ENCODE results near the gene EBP. TPM values are rescaled to one million over a fixed set of nuclear protein-coding genes. Genes with fewer than 3 reads are reported as not detected.
"Not testable (repeated sequence)": the region's sequence is repeated elsewhere in the genome, so short reads cannot be mapped to it uniquely, and the experiment has no call there.

Gene EBP
- total RNA-seq, 2 experiments from 2014 or later, result 359 to 395 TPM

GRCh38 chrX:48519481-48519880, 2.1 kb upstream of the EBP start:
- H3K4me1 Mint-ChIP-seq, result peaks cover 35% of the 10 kb centered on the region
- DNase-seq, result not testable (repeated sequence)

DNA sequence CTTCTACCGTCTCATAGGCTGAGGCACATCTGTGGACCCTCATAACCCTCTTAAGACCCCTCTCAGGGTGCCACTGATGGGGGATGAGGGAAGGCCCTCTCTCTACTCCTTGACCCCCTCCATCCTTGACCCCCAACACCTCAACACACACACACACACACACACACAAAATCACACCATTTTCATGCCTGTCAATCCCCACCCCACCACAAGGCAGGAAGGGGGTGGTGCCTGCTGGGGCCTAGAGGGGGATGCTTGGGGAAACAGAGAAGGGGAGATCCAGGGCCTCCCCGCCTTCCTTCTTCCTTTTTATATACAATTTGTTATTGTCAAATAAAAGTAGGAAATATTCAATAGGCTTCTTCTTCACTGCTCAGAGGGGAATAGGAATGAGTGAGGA, 1.2 kb upstream of the EBP start:
- H3K4me3 Mint-ChIP-seq, result peak overlapping the region; percentile 93
- H3K27ac Mint-ChIP-seq, result peak overlapping the region; percentile 93
- no peaks in the 10 kb centered on the region for H3K9me3 Mint-ChIP-seq (ENCODE audit: low read depth)
- peak; percentile 65 for DNase-seq
- no peak for ATAC-seq
- peaks cover 40% of the 10 kb centered on the region for H3K4me1 Mint-ChIP-seq
- no peaks in the 10 kb centered on the region for H3K27me3 Mint-ChIP-seq
- CTCF ChIA-PET, result no interaction called here
- H3K36me3 Mint-ChIP-seq, result peaks cover 25% of the 10 kb centered on the region

More at GRCh38 chrX:48519481-48519880, 2.1 kb upstream of the EBP start:
- CTCF ChIA-PET; ATAC-seq; H3K4me3 Mint-ChIP-seq; H3K27me3 Mint-ChIP-seq; H3K9me3 Mint-ChIP-seq (ENCODE audit: low read depth): not testable (repeated sequence)
- H3K36me3 Mint-ChIP-seq, result peaks cover 21% of the 10 kb centered on the region
- peak overlapping the region; percentile 93 for H3K27ac Mint-ChIP-seq

DNA sequence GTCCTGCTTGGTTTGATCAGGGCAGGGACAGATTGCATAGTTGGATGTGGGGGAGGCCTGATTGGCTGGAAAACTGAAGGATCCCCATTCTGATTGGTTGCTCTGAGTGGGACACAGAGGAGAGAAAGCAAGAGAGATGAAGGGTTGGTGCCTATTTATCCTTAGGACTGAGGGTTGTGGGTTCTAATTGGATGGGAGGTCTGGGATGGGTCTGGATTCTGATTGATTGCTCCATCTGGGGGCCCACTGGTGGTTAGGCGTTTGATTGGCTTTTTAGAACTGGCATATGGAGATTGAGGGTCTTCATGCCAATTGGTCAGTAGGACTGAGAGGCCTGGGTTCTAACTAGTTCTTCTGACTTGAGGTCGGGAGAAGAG, 644 bp upstream of the EBP start:
- ATAC-seq, result peak; percentile 15
- Mint-ChIP-seq H3K27ac (peak overlapping the region; percentile 93), H3K4me3 (peak overlapping the region; percentile 93), H3K9me3 (ENCODE audit: low read depth) (no peaks in the 10 kb centered on the region), H3K36me3 (peaks cover 25% of the 10 kb centered on the region), H3K4me1 (peaks cover 41% of the 10 kb centered on the region), H3K27me3 (no peaks in the 10 kb centered on the region)
- CTCF ChIA-PET, result no interaction called here
- DNase-seq, result peak; percentile 58

DNA sequence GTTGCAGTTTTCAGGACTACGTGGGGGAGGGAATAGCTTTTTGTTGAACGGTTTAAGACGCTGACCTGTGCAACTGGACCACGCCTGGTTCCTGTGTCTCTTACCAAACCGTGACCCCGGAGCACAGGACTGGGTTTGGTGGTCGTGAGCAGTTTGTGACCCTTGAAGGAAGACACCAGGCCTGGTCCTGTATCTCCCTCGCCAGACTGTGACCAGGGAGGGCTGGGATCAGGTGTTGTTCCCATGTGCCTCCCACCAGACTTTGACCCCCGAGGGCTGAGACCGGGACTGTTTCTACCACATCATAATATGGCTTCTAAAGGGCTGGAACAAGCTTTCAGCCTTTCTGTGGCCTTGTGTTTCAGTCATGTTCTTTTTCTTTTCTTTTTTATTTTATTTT, 683 bp downstream of the EBP start:
- H3K36me3 Mint-ChIP-seq, result peaks cover 29% of the 10 kb centered on the region
- peaks cover 39% of the 10 kb centered on the region for H3K4me1 Mint-ChIP-seq
- no peak for DNase-seq
- H3K27ac Mint-ChIP-seq, result peak overlapping the region; percentile 93
- ATAC-seq, result no peak
- H3K9me3 Mint-ChIP-seq (ENCODE audit: low read depth), result no peaks in the 10 kb centered on the region
- CTCF ChIA-PET, result interaction anchor here (2.0 kb wide), 1 partner anchor 17 kb away, joined by 6 read pairs; the partner anchor contains the start of gene TBC1D25
- no peaks in the 10 kb centered on the region for H3K27me3 Mint-ChIP-seq
- H3K4me3 Mint-ChIP-seq, result peak overlapping the region; percentile 93

DNA sequence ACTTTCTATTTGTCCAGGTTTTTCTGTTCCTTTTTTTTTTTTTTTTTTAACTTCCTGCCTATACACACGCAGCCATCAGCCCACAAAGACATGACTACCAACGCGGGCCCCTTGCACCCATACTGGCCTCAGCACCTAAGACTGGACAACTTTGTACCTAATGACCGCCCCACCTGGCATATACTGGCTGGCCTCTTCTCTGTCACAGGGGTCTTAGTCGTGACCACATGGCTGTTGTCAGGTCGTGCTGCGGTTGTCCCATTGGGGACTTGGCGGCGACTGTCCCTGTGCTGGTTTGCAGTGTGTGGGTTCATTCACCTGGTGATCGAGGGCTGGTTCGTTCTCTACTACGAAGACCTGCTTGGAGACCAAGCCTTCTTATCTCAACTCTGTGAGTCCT, 2.1 kb downstream of the EBP start:
- peak overlapping the region; percentile 61 for H3K27ac Mint-ChIP-seq
- CTCF ChIA-PET, result no interaction called here

DNA sequence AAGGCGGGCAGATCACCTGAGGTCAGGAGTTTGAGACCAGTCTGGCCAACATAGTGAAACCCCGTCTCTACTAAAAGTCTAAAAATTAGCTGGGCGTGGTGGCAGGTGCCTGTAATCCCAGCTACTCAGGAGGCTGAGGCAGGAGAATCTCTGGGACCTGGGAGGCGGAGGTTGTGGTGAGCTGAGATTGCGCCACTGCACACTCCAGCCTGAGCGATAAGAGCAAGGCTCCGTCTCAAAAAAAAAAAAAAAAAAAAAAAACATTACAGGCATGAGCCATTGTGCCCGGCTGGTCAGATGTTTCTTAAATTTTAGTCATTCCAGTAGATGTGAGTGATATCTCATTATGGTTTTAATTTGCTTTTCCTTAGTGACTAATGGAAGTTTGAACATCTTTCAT, 4.2 kb downstream of the EBP start:
- Mint-ChIP-seq H3K36me3 (peaks cover 41% of the 10 kb centered on the region), H3K4me1 (peaks cover 37% of the 10 kb centered on the region), H3K4me3 (peak overlapping the region; percentile 15)
- CTCF ChIA-PET, result interaction anchor here (2.6 kb wide), 1 partner anchor 14 kb away, joined by 8 read pairs; the partner anchor contains the start of gene TBC1D25
- not testable (repeated sequence) for ATAC-seq; H3K27ac Mint-ChIP-seq; H3K9me3 Mint-ChIP-seq (ENCODE audit: low read depth); H3K27me3 Mint-ChIP-seq; DNase-seq

More for the DNA sequence above, 2.1 kb downstream of the EBP start:
- Mint-ChIP-seq H3K27me3 (no peaks in the 10 kb centered on the region), H3K4me1 (peaks cover 46% of the 10 kb centered on the region), H3K36me3 (peaks cover 43% of the 10 kb centered on the region), H3K9me3 (ENCODE audit: low read depth) (no peaks in the 10 kb centered on the region), H3K4me3 (peak overlapping the region; percentile 93)
- DNase-seq (no peak), ATAC-seq (no peak)

DNA sequence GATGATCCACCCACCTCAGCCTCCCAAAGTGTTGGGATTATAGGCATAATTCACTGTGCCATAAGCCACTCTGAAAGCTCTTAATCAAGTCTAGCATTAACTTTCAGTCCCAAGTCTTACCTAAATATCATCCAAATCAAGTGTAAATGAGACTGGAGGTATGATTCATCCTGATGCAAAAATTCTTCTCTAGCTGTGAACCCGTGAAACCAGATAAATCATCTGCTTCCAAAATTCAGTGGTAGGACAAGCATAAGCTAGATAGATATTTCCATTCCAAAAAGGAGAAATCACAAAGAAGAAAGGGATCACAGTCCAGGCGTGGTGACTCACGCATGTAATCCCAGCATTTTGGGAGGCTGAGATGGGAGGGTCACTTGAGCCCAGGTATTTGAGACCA, 9.1 kb downstream of the EBP start:
- DNase-seq (no peak), ATAC-seq (no peak)
- H3K9me3 Mint-ChIP-seq (ENCODE audit: low read depth), result no peaks in the 10 kb centered on the region
- CTCF ChIA-PET, result interaction anchor here (1.3 kb wide), 1 partner anchor 20 kb away, joined by 3 read pairs; no protein-coding TSS in a partner anchor
- H3K4me1 Mint-ChIP-seq, result peaks cover 42% of the 10 kb centered on the region
- H3K4me3 Mint-ChIP-seq, result no peak overlapping the region
- peak overlapping the region; percentile 83 for H3K27ac Mint-ChIP-seq
- H3K36me3 Mint-ChIP-seq, result peaks cover 34% of the 10 kb centered on the region
- H3K27me3 Mint-ChIP-seq, result no peaks in the 10 kb centered on the region

GRCh38 chrX:48531358-48531959, 9.9 kb downstream of the EBP start:
- Mint-ChIP-seq H3K27ac (peak overlapping the region; percentile 83), H3K4me1 (peaks cover 38% of the 10 kb centered on the region), H3K36me3 (peaks cover 29% of the 10 kb centered on the region), H3K9me3 (ENCODE audit: low read depth) (no peaks in the 10 kb centered on the region), H3K4me3 (no peak overlapping the region), H3K27me3 (no peaks in the 10 kb centered on the region)
- peak; percentile 74 for ATAC-seq
- CTCF ChIA-PET, result interaction anchor here (1.3 kb wide), 1 partner anchor 21 kb away, joined by 3 read pairs; no protein-coding TSS in a partner anchor
- peak; percentile 46 for DNase-seq

GRCh38 chrX:48532161-48532560, 10.6 kb downstream of the EBP start:
- H3K4me3 Mint-ChIP-seq, result no peak overlapping the region
- CTCF ChIA-PET, result no interaction called here
- H3K27me3 Mint-ChIP-seq, result no peaks in the 10 kb centered on the region
- ATAC-seq (no peak), DNase-seq (no peak)
- H3K4me1 Mint-ChIP-seq, result peaks cover 33% of the 10 kb centered on the region
- H3K27ac Mint-ChIP-seq, result peak overlapping the region; percentile 83
- H3K36me3 Mint-ChIP-seq, result peaks cover 24% of the 10 kb centered on the region
- H3K9me3 Mint-ChIP-seq (ENCODE audit: low read depth), result no peaks in the 10 kb centered on the region

DNA sequence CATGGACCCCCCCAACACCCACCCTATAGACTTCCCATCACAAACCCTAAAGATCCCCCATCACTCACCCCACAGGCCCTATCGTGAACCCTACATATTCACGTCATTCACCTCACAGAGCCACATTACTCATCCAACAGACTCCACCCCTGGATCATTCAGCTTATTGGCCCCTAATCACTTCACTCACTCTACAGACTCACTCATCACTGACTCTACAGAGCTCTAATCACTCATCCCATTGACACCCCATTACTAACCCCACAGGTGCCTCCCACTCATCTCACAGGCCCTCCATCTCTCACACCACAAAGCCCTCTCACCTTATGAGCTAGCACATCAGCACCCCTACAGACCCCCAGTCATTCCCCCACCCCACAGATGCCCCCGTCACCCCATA, 11.6 kb downstream of the EBP start:
- CTCF ChIA-PET, result no interaction called here
- Mint-ChIP-seq H3K27me3 (no peaks in the 10 kb centered on the region), H3K9me3 (ENCODE audit: low read depth) (no peaks in the 10 kb centered on the region), H3K4me3 (no peak overlapping the region), H3K4me1 (peaks cover 31% of the 10 kb centered on the region), H3K27ac (peak overlapping the region; percentile 5), H3K36me3 (peaks cover 15% of the 10 kb centered on the region)
- no peak for DNase-seq
- ATAC-seq, result no peak

GRCh38 chrX:48538641-48539344, 17.2 kb downstream of the EBP start:
- peak overlapping the region; percentile 83 for H3K4me3 Mint-ChIP-seq
- peaks cover 12% of the 10 kb centered on the region for H3K36me3 Mint-ChIP-seq
- CTCF ChIA-PET, result interaction anchor here (0.7 to 2.3 kb wide), 14 partner anchors 13 to 373 kb away, joined by 3 to 16 read pairs (median 4); partner anchors contain the start of genes EBP, FTSJ1, PORCN and RBM3
- H3K27ac Mint-ChIP-seq, result peak overlapping the region; percentile 98
- H3K27me3 Mint-ChIP-seq, result no peaks in the 10 kb centered on the region
- H3K4me1 Mint-ChIP-seq, result peaks cover 28% of the 10 kb centered on the region
- DNase-seq (no peak), ATAC-seq (no peak)
- no peaks in the 10 kb centered on the region for H3K9me3 Mint-ChIP-seq (ENCODE audit: low read depth)

DNA sequence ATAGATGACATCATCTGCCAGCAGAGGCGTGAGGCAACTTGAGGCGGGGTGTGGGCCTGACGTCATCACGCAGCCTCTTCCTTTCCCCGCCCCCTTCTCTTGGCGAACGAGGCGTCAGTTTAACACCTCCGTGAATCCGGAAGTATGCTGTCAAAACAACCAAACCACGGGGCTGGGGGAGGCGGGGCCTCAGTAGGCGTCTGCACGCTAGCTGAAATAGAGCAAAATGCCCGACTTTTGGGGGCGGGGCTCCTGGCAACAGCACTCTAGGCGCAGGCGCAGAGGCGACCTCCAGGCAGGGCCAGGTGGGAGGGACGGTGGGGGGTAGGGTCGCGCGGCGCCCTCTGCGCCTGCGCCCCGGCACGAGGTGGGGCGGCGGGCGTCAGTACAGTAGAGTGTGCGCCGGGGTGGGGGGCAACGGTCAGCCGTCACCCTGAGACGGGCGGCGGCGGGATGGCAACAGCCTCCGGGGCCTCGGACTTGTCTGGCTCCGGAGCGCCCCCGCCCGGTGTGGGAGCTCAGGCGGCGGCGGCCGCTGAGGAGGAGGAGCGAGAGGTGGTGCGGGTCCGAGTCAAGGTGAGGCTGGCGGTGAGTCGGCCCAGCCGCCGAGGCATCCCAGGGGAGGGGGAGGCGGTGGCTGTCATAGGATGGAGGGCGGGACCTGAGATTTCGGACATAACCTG, 17.9 kb downstream of the EBP start, which contains the start of gene TBC1D25:
TBC1D25 (plus strand) TSS at position 370 of the 683 bp plus-strand sequence; CDS start at position 454, 84 bp downstream.
- H3K9me3 Mint-ChIP-seq (ENCODE audit: low read depth), result no peaks in the 10 kb centered on the region
- peaks cover 25% of the 10 kb centered on the region for H3K4me1 Mint-ChIP-seq
- H3K4me3 Mint-ChIP-seq, result peak within 1 kb of the TSS; percentile 83
- ATAC-seq (peak; percentile 79), DNase-seq (peak; percentile 99)
- CTCF ChIA-PET, result interaction anchor here (0.5 to 2.3 kb wide), 20 partner anchors 9 to 541 kb away, joined by 3 to 16 read pairs (median 4); partner anchors contain the start of genes EBP, FTSJ1, PORCN and RBM3
- peaks cover 14% of the 10 kb centered on the region for H3K36me3 Mint-ChIP-seq
- H3K27ac Mint-ChIP-seq, result peak within 1 kb of the TSS; percentile 98
- H3K27me3 Mint-ChIP-seq, result no peaks in the 10 kb centered on the region

DNA sequence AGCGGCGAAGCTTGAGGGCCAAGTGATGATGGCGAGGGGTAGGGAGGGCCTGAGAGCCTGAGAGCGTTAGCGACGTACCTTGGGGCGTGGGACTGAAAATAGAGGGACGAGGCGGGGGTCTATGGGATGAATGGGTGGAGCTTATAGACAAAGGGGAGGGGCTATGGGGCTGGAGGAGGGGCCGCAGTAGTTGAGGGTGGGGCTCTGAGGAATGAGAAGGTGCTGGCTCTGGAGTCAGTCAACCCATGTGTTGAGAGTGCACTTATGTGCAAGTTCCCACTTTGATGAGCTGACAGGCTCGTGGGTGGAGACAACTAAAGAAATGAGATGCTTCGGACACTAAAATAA, 18.4 kb downstream of the EBP start:
- H3K27ac Mint-ChIP-seq, result peak overlapping the region; percentile 98
- H3K27me3 Mint-ChIP-seq, result no peaks in the 10 kb centered on the region
- H3K4me3 Mint-ChIP-seq, result peak overlapping the region; percentile 83
- no peaks in the 10 kb centered on the region for H3K9me3 Mint-ChIP-seq (ENCODE audit: low read depth)
- CTCF ChIA-PET, result interaction anchor here (0.5 to 2.3 kb wide), 17 partner anchors 8 to 540 kb away, joined by 3 to 16 read pairs (median 4); partner anchors contain the start of genes EBP, FTSJ1, PORCN and RBM3
- ATAC-seq (peak; percentile 60), DNase-seq (peak; percentile 74)
- H3K36me3 Mint-ChIP-seq, result peaks cover 16% of the 10 kb centered on the region
- peaks cover 25% of the 10 kb centered on the region for H3K4me1 Mint-ChIP-seq

Data from activated CD8-positive, alpha-beta memory T cell treated with anti-CD3 and anti-CD28 coated beads, Interleukin-2, amount 10 ng/mL, durations not matched to agents 7 days and 5 days (primary cell).